GM23338 (cell line): ENCODE data around the gene IGF2BP1. TPM values are rescaled to one million over a fixed set of nuclear protein-coding genes. Genes with fewer than 3 reads are reported as not detected.

Source experiments
- ATAC-seq: fragments of 200-7000 bp; cut with Tn5 transposase; 3 replicates; pipeline ENCODE4 v1.9.1; 2020
- DNase-seq: peaks from one replicate; pipeline ENCODE4 v3.0.0-alpha.2; 2015; ENCODE audit warnings: low spot score
- H2AFZ ChIP-seq: fragments of 200-600 bp; sonication (generic); 2 replicates; pipeline ENCODE4 v1.8.0; 2016; ENCODE audit warnings: antibody characterized with exemption, mild to moderate bottlenecking, moderate library complexity
- H3F3A ChIP-seq: fragments of 200-600 bp; sonication (generic); replicated peaks from 2 replicates; pipeline ENCODE4 v1.8.0; 2017; ENCODE audit warnings: antibody characterized with exemption, mixed run types, low read depth
- H3K27ac ChIP-seq: fragments of 200-600 bp; sonication (generic); 2 replicates; pipeline ENCODE4 v1.6.1; 2016; ENCODE audit warnings: low read depth
- H3K27me3 ChIP-seq: fragments of 200-600 bp; sonication (generic); 2 replicates; pipeline ENCODE4 v1.8.0; 2016; ENCODE audit warnings: mild to moderate bottlenecking, mixed run types, moderate library complexity; ENCODE audit not compliant: insufficient read depth
- H3K36me3 ChIP-seq: fragments of 200-600 bp; sonication (generic); 2 replicates; pipeline ENCODE4 v1.8.0; 2016; ENCODE audit warnings: mild to moderate bottlenecking; ENCODE audit not compliant: insufficient read depth
- H3K4me1 ChIP-seq: fragments of 200-600 bp; sonication (generic); 2 replicates; pipeline ENCODE4 v1.8.0; 2016; ENCODE audit warnings: mild to moderate bottlenecking, moderate library complexity; ENCODE audit not compliant: insufficient read depth
- H3K4me2 ChIP-seq: fragments of 200-600 bp; sonication (generic); 2 replicates; pipeline ENCODE4 v1.7.1; 2017; ENCODE audit warnings: mixed run types
- H3K4me3 ChIP-seq: fragments of 200-600 bp; sonication (generic); 2 replicates; pipeline ENCODE4 v1.6.1; 2016; ENCODE audit warnings: mixed run types
- H3K79me2 ChIP-seq: fragments of 200-600 bp; sonication (generic); replicated peaks from 2 replicates; pipeline ENCODE4 v1.8.0; 2017; ENCODE audit warnings: mild to moderate bottlenecking; ENCODE audit not compliant: insufficient read depth
- H3K9me2 ChIP-seq: fragments of 200-600 bp; sonication (generic); 2 replicates; pipeline ENCODE4 v1.8.0; 2017; ENCODE audit not compliant: insufficient read depth
- H4K20me1 ChIP-seq: fragments of 200-600 bp; sonication (generic); replicated peaks from 2 replicates; pipeline ENCODE4 v1.8.0; 2017; ENCODE audit warnings: mild to moderate bottlenecking; ENCODE audit not compliant: insufficient read depth
- H3K27ac Mint-ChIP-seq: 2 replicates; pipeline ENCODE4 v1.8.0; 2020; ENCODE audit warnings: inconsistent platforms, mild to moderate bottlenecking, moderate library complexity, mixed read lengths
- H3K27me3 Mint-ChIP-seq: 3 replicates; pipeline ENCODE4 v1.8.0; 2022; ENCODE audit warnings: low read depth, mild to moderate bottlenecking, moderate library complexity, mixed read lengths, inconsistent platforms; ENCODE audit not compliant: insufficient read depth, poor library complexity
- H3K36me3 Mint-ChIP-seq: 3 replicates; pipeline ENCODE4 v1.8.0; 2021; ENCODE audit warnings: low read depth, mild to moderate bottlenecking, inconsistent platforms, moderate library complexity, mixed read lengths
- H3K4me1 Mint-ChIP-seq: 3 replicates; pipeline ENCODE4 v1.8.0; 2020; ENCODE audit warnings: mild to moderate bottlenecking, inconsistent platforms, mixed read lengths
- H3K4me3 Mint-ChIP-seq: 3 replicates; pipeline ENCODE4 v1.8.0; 2021; ENCODE audit warnings: moderate library complexity, mild to moderate bottlenecking, inconsistent platforms, mixed read lengths
- H3K9me3 Mint-ChIP-seq: 3 replicates; pipeline ENCODE4 v1.8.0; 2020; ENCODE audit warnings: moderate library complexity, mild to moderate bottlenecking, inconsistent platforms, mixed read lengths
- CREB1 ChIP-seq: fragments of 250-450 bp; sonication (Bioruptor Pico); IDR thresholded peaks from 2 replicates; pipeline ENCODE4 v1.5.0; 2020; ENCODE audit warnings: low read depth, mild to moderate bottlenecking, moderate library complexity
- EZH2 ChIP-seq: fragments of 200-600 bp; sonication (generic); IDR thresholded peaks from one replicate; pipeline ENCODE4 v1.8.0; 2017; ENCODE audit warnings: antibody characterized with exemption, mild to moderate bottlenecking, low read depth; ENCODE audit not compliant: unreplicated experiment
- EZH2phosphoT487 ChIP-seq: fragments of 200-600 bp; sonication (generic); IDR thresholded peaks from one replicate; pipeline ENCODE4 v1.8.1; 2018; ENCODE audit warnings: antibody characterized with exemption; ENCODE audit not compliant: unreplicated experiment
- JUNB ChIP-seq: IDR thresholded peaks from one replicate; pipeline ENCODE4 v1.6.1; 2016; ENCODE audit warnings: antibody characterized with exemption; ENCODE audit not compliant: unreplicated experiment
- POLR2AphosphoS5 ChIP-seq: IDR thresholded peaks from 2 replicates; pipeline ENCODE4 v1.6.1; 2016; ENCODE audit warnings: antibody characterized with exemption, low read depth
- REST ChIP-seq: IDR thresholded peaks from one replicate; pipeline ENCODE4 v1.6.1; 2018; ENCODE audit warnings: antibody characterized with exemption; ENCODE audit not compliant: unreplicated experiment
- STAT1 ChIP-seq: IDR thresholded peaks from one replicate; pipeline ENCODE4 v1.6.1; 2016; ENCODE audit warnings: antibody characterized with exemption; ENCODE audit not compliant: unreplicated experiment
- ZNF114 ChIP-seq: fragments of 250-450 bp; sonication (Bioruptor Pico); IDR thresholded peaks from 2 replicates; pipeline ENCODE4 v1.5.0; 2020; ENCODE audit warnings: mild to moderate bottlenecking, moderate library complexity
- ZNF331 ChIP-seq: fragments of 250-450 bp; sonication (Bioruptor Pico); IDR thresholded peaks from 2 replicates; pipeline ENCODE4 v1.5.0; 2020; ENCODE audit warnings: low read depth, mild to moderate bottlenecking, moderate library complexity
- polyA plus RNA-seq: library from polyadenylated mRNA; unstranded; fragments of >200 nt; fragmentation: Nextera tagmentation; extraction: Ambion mirVana; gene quantifications from 2 replicates; pipeline ENCODE4 v1.2.1, GENCODE V29; 2016
- total RNA-seq: library from RNA; depleted of rRNA; stranded (reverse); fragments of >200 nt; shearing (Covaris generic); gene quantifications from 2 replicates; pipeline ENCODE4 v1.2.3, GENCODE V29; 2014
- TF ChIP-seq, protein P1 (sequence below): IDR thresholded peaks from 2 replicates; pipeline ENCODE4 v1.6.1; 2016; ENCODE audit warnings: antibody characterized with exemption
- TF ChIP-seq, protein P2 (sequence below), 2 experiments: fragments of 200-600 bp in 1 of 2; sonication (generic) in 1 of 2; conservative IDR thresholded peaks; 2 replicates each; pipeline versions ENCODE4 v1.5.1 to v1.6.1; 2016 to 2017; ENCODE audit warnings: antibody characterized with exemption in 2 of 2, low read depth in 2 of 2, mild to moderate bottlenecking in 2 of 2, moderate library complexity in 1 of 2

IGF2BP1 gene
- total and polyA plus RNA-seq, 2 experiments from 2014 or later, result 68.6 to 249 TPM

GRCh38 chr17:49071106-49071505 is 73.9 kb downstream of the IGF2BP1 start:
- H3K36me3 Mint-ChIP-seq, result no peaks in the 10 kb centered on the region

GRCh38 chr17:49074851-49075540 is 77.8 kb downstream of the IGF2BP1 start:
- Histone ChIP-seq H3K4me3 (no peak overlapping the region), H3K27ac (no peak overlapping the region), H3F3A (no peaks in the 10 kb centered on the region), H2AFZ (no peak overlapping the region), H3K36me3 (no peaks in the 10 kb centered on the region), H3K4me1 (no peaks in the 10 kb centered on the region), H3K9me2 (no peaks in the 10 kb centered on the region), H3K27me3 (no peaks in the 10 kb centered on the region), H3K4me2 (no peak overlapping the region), H3K79me2 (no peaks in the 10 kb centered on the region), H4K20me1 (0 out of 2 replicates have a peak, but pooled peaks cover 3% of the 10 kb centered on the region)
- Mint-ChIP-seq H3K4me3 (no peak overlapping the region), H3K4me1 (no peaks in the 10 kb centered on the region; the same call in 2 of the 3 replicates), H3K9me3 (no peaks in the 10 kb centered on the region), H3K27me3 (peaks cover 1% of the 10 kb centered on the region), H3K36me3 (no peaks in the 10 kb centered on the region), H3K27ac (no peak overlapping the region)
- no peak for DNase-seq
- ATAC-seq, result no peak
- TF ChIP-seq, protein P1, sequence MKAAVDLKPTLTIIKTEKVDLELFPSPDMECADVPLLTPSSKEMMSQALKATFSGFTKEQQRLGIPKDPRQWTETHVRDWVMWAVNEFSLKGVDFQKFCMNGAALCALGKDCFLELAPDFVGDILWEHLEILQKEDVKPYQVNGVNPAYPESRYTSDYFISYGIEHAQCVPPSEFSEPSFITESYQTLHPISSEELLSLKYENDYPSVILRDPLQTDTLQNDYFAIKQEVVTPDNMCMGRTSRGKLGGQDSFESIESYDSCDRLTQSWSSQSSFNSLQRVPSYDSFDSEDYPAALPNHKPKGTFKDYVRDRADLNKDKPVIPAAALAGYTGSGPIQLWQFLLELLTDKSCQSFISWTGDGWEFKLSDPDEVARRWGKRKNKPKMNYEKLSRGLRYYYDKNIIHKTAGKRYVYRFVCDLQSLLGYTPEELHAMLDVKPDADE, result no peak
- TF ChIP-seq REST (no peak), ZNF331 (no peak), ZNF114 (CRISPR knock-in tag) (no peak), CREB1 (CRISPR knock-in tag) (no peak), JUNB (no peak), EZH2phosphoT487 (no peak), POLR2AphosphoS5 (no peak)
- TF ChIP-seq, protein P2, sequence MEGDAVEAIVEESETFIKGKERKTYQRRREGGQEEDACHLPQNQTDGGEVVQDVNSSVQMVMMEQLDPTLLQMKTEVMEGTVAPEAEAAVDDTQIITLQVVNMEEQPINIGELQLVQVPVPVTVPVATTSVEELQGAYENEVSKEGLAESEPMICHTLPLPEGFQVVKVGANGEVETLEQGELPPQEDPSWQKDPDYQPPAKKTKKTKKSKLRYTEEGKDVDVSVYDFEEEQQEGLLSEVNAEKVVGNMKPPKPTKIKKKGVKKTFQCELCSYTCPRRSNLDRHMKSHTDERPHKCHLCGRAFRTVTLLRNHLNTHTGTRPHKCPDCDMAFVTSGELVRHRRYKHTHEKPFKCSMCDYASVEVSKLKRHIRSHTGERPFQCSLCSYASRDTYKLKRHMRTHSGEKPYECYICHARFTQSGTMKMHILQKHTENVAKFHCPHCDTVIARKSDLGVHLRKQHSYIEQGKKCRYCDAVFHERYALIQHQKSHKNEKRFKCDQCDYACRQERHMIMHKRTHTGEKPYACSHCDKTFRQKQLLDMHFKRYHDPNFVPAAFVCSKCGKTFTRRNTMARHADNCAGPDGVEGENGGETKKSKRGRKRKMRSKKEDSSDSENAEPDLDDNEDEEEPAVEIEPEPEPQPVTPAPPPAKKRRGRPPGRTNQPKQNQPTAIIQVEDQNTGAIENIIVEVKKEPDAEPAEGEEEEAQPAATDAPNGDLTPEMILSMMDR (conservative IDR thresholded peaks at IDR 0.05; ENCODE audit: low read depth in 2 of 2), result no peak

More at GRCh38 chr17:49071106-49071505, 73.9 kb downstream of the IGF2BP1 start:
- 0 out of 2 replicates have a peak, but pooled peaks cover 3% of the 10 kb centered on the region for H4K20me1 ChIP-seq
- Mint-ChIP-seq H3K27me3 (peaks cover 5% of the 10 kb centered on the region), H3K9me3 (no peaks in the 10 kb centered on the region), H3K27ac (no peak overlapping the region), H3K4me1 (no peaks in the 10 kb centered on the region), H3K4me3 (no peak overlapping the region)
- no peaks in the 10 kb centered on the region for H3K9me2 ChIP-seq
- no peak overlapping the region for H3K4me3 ChIP-seq
- no peaks in the 10 kb centered on the region for H3F3A ChIP-seq
- DNase-seq, result no peak
- ATAC-seq, result no peak
- H3K27me3 ChIP-seq, result no peaks in the 10 kb centered on the region
- 0 out of 2 replicates have a peak, but pooled peaks cover 4% of the 10 kb centered on the region for H3K4me1 ChIP-seq
- TF ChIP-seq EZH2 (no peak), STAT1 (no peak)
- H3K36me3 ChIP-seq, result no peaks in the 10 kb centered on the region
- no peak overlapping the region for H3K4me2 ChIP-seq
- no peak overlapping the region for H2AFZ ChIP-seq
- no peak overlapping the region for H3K27ac ChIP-seq
- no peaks in the 10 kb centered on the region for H3K79me2 ChIP-seq
